Placental pericyte (primary cell): ENCODE results near the gene DHRSX. TPM values are rescaled to one million over a fixed set of nuclear protein-coding genes. Genes with fewer than 3 reads are reported as not detected.

Source experiments
- total RNA-seq: library from RNA; depleted of rRNA; stranded (reverse); fragments of >200 nt; gene quantifications from 2 replicates; pipeline ENCODE4 v1.2.3, GENCODE V29; 2012

The DHRSX gene
- total RNA-seq: 27.6 and 46.6 TPM in 2 replicates

GRCh38 chrX:2500803-2501558, at the start of gene DHRSX, which contains the start of gene ZBED1:
Gene DHRSX (minus strand): TSS chrX:2500976. CDS start chrX:2500925, 51 bp downstream.
Gene ZBED1 (minus strand): TSS chrX:2500976. CDS start chrX:2490719, 10,257 bp downstream.

Other genes with a start within 250 kb of the DHRSX start
- 32.2 and 53.7 TPM in 2 replicates for gene ZBED1, start within 50 bp of the DHRSX start, total RNA-seq
- gene CD99, start 190.3 kb upstream of the DHRSX start, total RNA-seq: 218 and 564 TPM in 2 replicates